Duodenal mucosa (tissue), 2 donors: ENCODE results near the gene DIPK1C.

ENCODE experiments used
- H3K27ac ChIP-seq: one replicate; pipeline ENCODE4 v1.7.0; 2013; ENCODE audit warnings: low read depth, low read length
- H3K27me3 ChIP-seq, 2 donors: one replicate each; pipeline ENCODE4 v1.7.0; 2013; ENCODE audit warnings: low read length in 2 of 2, control low read depth in 1 of 2; ENCODE audit not compliant: insufficient read depth in 2 of 2, control insufficient read depth in 1 of 2
- H3K36me3 ChIP-seq, 2 donors: one replicate each; pipeline ENCODE4 v1.7.0; 2013; ENCODE audit warnings: low read length in 2 of 2, control low read depth in 1 of 2; ENCODE audit not compliant: insufficient read depth in 2 of 2, control insufficient read depth in 1 of 2
- H3K4me1 ChIP-seq, 2 donors: one replicate each; pipeline ENCODE4 v1.7.0; 2013; ENCODE audit warnings: low read length in 2 of 2, control low read depth in 1 of 2; ENCODE audit not compliant: insufficient read depth in 2 of 2, control insufficient read depth in 1 of 2
- H3K4me3 ChIP-seq, 2 donors: one replicate each; pipeline ENCODE4 v1.7.0; 2013; ENCODE audit warnings: low read length in 2 of 2, low read depth in 1 of 2
- H3K9ac ChIP-seq, 2 donors: one replicate each; pipeline ENCODE4 v1.7.0; 2013; ENCODE audit warnings: low read length in 2 of 2, low read depth in 1 of 2
- H3K9me3 ChIP-seq, 2 donors: one replicate each; pipeline ENCODE4 v1.7.0; 2013; ENCODE audit warnings: low read length in 2 of 2, control low read depth in 1 of 2; ENCODE audit not compliant: control insufficient read depth in 1 of 2

DIPK1C gene

GRCh38 chr18:74454279-74454751 lies 2.8 kb downstream of the DIPK1C start:
- Histone ChIP-seq H3K9me3 (no peaks in the 10 kb centered on the region), H3K27ac (no peak overlapping the region), H3K4me3 (no peak overlapping the region), H3K27me3 (peaks cover 21 to 32% of the 10 kb centered on the region in 2 donors), H3K36me3 (no peaks in the 10 kb centered on the region), H3K9ac (no peak overlapping the region), H3K4me1 (peaks cover 4 to 16% of the 10 kb centered on the region in 2 donors)

- Histone ChIP-seq H3K4me3 (no peak overlapping the region), H3K27ac (no peak overlapping the region), H3K36me3 (no peaks in the 10 kb centered on the region), H3K27me3 (peaks cover 21 to 31% of the 10 kb centered on the region in 2 donors), H3K9me3 (no peaks in the 10 kb centered on the region), H3K9ac (no peak overlapping the region), H3K4me1 (peaks cover 4 to 16% of the 10 kb centered on the region in 2 donors)
These were observed 3.4 kb downstream of the DIPK1C start for GRCh38 chr18:74453642-74454198.

GRCh38 chr18:74453016-74453566 lies 4.0 kb downstream of the DIPK1C start:
- Histone ChIP-seq H3K36me3 (no peaks in the 10 kb centered on the region), H3K4me1 (peaks cover 4 to 16% of the 10 kb centered on the region in 2 donors), H3K4me3 (no peak overlapping the region), H3K9ac (no peak overlapping the region), H3K27me3 (peaks cover 19 to 27% of the 10 kb centered on the region in 2 donors), H3K27ac (no peak overlapping the region), H3K9me3 (no peaks in the 10 kb centered on the region)

GRCh38 chr18:74451148-74451547 lies 6.0 kb downstream of the DIPK1C start:
- Histone ChIP-seq H3K36me3 (no peaks in the 10 kb centered on the region), H3K4me3 (no peak overlapping the region), H3K9ac (no peak overlapping the region), H3K9me3 (no peaks in the 10 kb centered on the region), H3K27ac (no peak overlapping the region), H3K27me3 (peaks cover 10 to 11% of the 10 kb centered on the region in 2 donors), H3K4me1 (peaks cover under 1 to 11% of the 10 kb centered on the region in 2 donors)

- Histone ChIP-seq H3K4me3 (no peak overlapping the region), H3K9me3 (no peaks in the 10 kb centered on the region), H3K27ac (no peak overlapping the region)
These were observed 6.5 kb downstream of the DIPK1C start for GRCh38 chr18:74450626-74451025.

GRCh38 chr18:74447404-74448152 lies 9.5 kb downstream of the DIPK1C start:
- no peak overlapping the region for H3K9ac ChIP-seq
- H3K36me3 ChIP-seq: no peaks in the 10 kb centered on the region
- peaks cover 0 to 11% of the 10 kb centered on the region in 2 donors for H3K4me1 ChIP-seq
- no peak overlapping the region for H3K27ac ChIP-seq
- H3K27me3 ChIP-seq: peaks cover 0 to 4% of the 10 kb centered on the region in 2 donors
- no peak overlapping the region for H3K4me3 ChIP-seq
- no peaks in the 10 kb centered on the region for H3K9me3 ChIP-seq

More at GRCh38 chr18:74450626-74451025, 6.5 kb downstream of the DIPK1C start:
- H3K4me1 ChIP-seq: peaks cover 0 to 11% of the 10 kb centered on the region in 2 donors
- H3K36me3 ChIP-seq: no peaks in the 10 kb centered on the region
- peaks cover 6 to 9% of the 10 kb centered on the region in 2 donors for H3K27me3 ChIP-seq
- no peak overlapping the region for H3K9ac ChIP-seq

- Histone ChIP-seq H3K27me3 (peaks cover 0 to 4% of the 10 kb centered on the region in 2 donors), H3K4me3 (no peak overlapping the region), H3K27ac (no peak overlapping the region), H3K9ac (no peak overlapping the region), H3K4me1 (peaks cover 0 to 11% of the 10 kb centered on the region in 2 donors), H3K36me3 (no peaks in the 10 kb centered on the region), H3K9me3 (no peaks in the 10 kb centered on the region)
These were observed 10.3 kb downstream of the DIPK1C start for GRCh38 chr18:74446631-74447403.

- no peak overlapping the region for H3K27ac ChIP-seq
- H3K4me1 ChIP-seq: peaks cover 0 to 10% of the 10 kb centered on the region in 2 donors
- H3K27me3 ChIP-seq: peaks cover 0 to 4% of the 10 kb centered on the region in 2 donors
- H3K9me3 ChIP-seq: no peaks in the 10 kb centered on the region
- no peaks in the 10 kb centered on the region for H3K36me3 ChIP-seq
- H3K4me3 ChIP-seq: no peak overlapping the region
- no peak overlapping the region for H3K9ac ChIP-seq
These were observed 10.9 kb downstream of the DIPK1C start for GRCh38 chr18:74446178-74446577.

- Histone ChIP-seq H3K27me3 (peaks cover 0 to 4% of the 10 kb centered on the region in 2 donors), H3K9ac (no peak overlapping the region)
These were observed 11.5 kb downstream of the DIPK1C start for GRCh38 chr18:74445585-74445984.

More at GRCh38 chr18:74445585-74445984, 11.5 kb downstream of the DIPK1C start:
- Histone ChIP-seq H3K36me3 (no peaks in the 10 kb centered on the region), H3K4me1 (peaks cover 0 to 4% of the 10 kb centered on the region in 2 donors), H3K9me3 (no peaks in the 10 kb centered on the region), H3K4me3 (no peak overlapping the region), H3K27ac (no peak overlapping the region)
